ENCODE measurements around the gene PCSK4.

The PCSK4 gene

DNA sequence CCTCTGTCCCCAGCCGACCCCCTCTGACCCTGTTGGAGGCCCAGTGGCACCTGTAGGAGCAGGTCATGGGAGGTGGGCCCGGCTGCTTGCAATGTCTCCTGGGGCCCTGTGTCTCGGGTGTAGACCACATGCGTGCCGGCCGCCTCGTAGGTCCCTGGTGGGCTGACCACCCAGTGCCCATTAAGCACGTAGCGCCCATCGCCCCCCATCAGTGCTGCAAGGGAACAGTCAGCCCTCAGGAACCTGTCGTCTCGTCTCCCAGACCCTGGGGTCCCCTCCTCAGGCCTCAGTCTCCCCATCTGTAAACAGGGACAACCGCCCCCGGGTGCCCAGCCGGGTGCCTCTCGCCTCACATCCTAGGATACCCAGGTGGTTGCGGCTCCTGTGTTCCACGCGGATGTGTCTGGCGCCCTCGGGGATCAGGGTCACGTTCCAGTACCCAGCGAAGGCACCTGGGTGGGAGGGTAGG lies 17.1 kb upstream of the PCSK4 start:
- TF ChIP-seq, protein P1, sequence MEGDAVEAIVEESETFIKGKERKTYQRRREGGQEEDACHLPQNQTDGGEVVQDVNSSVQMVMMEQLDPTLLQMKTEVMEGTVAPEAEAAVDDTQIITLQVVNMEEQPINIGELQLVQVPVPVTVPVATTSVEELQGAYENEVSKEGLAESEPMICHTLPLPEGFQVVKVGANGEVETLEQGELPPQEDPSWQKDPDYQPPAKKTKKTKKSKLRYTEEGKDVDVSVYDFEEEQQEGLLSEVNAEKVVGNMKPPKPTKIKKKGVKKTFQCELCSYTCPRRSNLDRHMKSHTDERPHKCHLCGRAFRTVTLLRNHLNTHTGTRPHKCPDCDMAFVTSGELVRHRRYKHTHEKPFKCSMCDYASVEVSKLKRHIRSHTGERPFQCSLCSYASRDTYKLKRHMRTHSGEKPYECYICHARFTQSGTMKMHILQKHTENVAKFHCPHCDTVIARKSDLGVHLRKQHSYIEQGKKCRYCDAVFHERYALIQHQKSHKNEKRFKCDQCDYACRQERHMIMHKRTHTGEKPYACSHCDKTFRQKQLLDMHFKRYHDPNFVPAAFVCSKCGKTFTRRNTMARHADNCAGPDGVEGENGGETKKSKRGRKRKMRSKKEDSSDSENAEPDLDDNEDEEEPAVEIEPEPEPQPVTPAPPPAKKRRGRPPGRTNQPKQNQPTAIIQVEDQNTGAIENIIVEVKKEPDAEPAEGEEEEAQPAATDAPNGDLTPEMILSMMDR (IDR thresholded peaks at IDR 0.05; ENCODE audit: low read depth, low read length) = no peak
- no peak overlapping the region for H3K4me3 ChIP-seq (ENCODE audit: low read depth, low read length)

DNA sequence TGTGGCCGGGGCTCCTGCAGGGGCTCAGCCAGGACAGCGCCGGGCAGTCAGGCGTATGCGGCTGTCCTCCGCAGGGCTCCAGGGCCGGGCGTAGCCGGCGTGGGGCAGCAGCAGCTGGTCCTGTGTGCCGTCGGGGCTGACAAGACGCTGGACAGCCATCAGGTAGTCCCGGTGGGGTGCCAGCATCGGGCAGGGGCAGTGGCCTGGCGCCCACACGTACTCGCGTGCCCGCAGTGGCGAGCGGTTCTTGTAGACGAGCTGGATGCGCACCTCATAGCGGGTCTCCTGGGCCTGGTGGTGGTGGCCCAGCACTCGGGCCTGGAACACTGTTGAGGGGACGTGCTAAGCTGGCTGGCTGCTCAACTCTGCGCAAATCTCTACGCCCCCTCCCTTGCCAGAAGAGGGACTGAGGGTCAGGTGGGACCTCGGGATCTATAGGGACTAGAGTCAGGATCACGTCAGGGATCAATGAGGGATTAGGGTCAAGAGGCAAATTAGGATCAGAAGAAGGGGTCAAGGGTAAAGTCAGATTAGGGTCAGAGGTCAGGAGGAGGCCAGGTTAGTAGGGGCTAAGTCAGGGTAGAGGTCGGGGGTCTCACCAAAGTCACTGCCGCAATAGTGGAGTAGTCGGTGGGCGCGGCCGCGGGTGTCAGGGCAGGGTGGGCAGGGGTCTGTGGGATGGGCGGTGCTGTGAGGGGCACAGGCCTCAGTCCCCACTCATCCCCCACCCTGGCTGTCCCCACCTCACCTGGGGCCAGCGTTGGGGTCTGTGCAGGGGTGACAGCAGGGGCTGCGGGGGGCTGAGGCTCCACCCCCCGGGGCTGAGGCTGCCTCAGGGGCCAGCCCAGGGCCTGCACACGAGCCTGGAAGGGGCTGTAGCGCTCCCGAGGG lies 16.1 kb upstream of the PCSK4 start:
- TF ChIP-seq, protein P1 (IDR thresholded peaks at IDR 0.05; ENCODE audit: low read depth, low read length) = no peak
- no peak overlapping the region for H3K4me3 ChIP-seq (ENCODE audit: low read depth, low read length)

DNA sequence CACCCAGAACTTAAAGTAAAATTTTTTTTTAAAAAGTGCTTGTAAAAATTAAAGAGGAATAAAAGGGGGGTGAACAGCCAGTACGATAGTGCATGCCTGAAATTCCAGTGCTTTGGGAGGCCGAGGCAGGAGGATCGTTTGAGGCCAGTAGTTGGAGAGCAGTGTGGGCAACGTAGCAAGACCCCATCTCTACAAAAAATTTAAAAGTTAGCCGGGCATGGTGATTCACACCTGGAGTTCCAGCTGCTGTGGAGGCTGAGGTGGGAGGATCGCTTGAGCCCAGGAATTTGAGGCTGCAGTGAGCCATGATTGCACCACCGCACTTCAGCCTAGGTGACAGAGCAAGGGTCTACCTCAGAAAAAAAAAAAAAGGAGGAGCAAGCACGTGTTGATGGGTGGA lies 14.9 kb upstream of the PCSK4 start:
- H3K4me3 ChIP-seq (ENCODE audit: low read depth, low read length) = no peak overlapping the region
- TF ChIP-seq, protein P1 (IDR thresholded peaks at IDR 0.05; ENCODE audit: low read depth, low read length) = no peak

DNA sequence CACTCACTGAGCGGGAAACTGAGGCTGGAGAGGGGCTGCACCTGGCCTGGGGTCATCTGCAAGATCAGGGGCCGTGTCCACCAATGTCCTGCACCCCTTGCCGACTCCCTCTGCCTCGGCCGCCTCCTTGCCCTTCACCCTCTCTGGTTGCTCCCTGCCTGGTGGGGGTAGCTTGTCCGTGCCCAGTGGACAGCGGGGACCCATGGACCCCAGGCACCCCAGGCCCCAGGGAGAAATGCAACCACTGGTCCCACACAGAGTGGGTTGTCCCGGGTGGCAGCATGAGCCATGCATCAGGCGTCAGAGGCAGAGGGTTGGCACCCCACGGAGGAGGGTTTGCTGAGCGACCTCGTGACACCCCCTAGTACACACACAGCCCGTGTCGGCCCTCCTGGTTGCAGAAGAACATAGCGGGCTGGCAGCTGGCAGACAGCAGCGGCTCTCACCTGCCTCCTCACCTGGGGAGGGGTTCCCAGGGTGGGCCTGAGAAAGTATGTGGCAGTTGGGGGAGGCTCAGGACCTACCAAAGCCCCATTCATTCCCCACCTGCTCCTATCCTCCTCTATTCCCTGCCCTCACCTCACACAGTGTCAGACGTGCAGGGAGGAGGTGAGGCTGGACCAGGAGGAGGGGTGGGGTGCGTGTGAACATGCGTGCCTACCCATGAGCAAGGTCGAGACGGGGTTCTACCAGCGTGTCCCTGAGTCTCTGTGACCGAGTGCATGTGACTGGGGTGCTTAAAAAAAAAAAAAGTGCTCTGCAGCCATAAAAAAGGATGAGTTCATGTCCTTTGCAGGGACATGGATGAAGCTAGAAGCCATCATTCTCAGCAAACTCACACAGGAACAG lies 14.0 kb upstream of the PCSK4 start:
- no peak overlapping the region for H3K4me3 ChIP-seq (ENCODE audit: low read depth, low read length)
- TF ChIP-seq, protein P1 (IDR thresholded peaks at IDR 0.05; ENCODE audit: low read depth, low read length) = no peak

DNA sequence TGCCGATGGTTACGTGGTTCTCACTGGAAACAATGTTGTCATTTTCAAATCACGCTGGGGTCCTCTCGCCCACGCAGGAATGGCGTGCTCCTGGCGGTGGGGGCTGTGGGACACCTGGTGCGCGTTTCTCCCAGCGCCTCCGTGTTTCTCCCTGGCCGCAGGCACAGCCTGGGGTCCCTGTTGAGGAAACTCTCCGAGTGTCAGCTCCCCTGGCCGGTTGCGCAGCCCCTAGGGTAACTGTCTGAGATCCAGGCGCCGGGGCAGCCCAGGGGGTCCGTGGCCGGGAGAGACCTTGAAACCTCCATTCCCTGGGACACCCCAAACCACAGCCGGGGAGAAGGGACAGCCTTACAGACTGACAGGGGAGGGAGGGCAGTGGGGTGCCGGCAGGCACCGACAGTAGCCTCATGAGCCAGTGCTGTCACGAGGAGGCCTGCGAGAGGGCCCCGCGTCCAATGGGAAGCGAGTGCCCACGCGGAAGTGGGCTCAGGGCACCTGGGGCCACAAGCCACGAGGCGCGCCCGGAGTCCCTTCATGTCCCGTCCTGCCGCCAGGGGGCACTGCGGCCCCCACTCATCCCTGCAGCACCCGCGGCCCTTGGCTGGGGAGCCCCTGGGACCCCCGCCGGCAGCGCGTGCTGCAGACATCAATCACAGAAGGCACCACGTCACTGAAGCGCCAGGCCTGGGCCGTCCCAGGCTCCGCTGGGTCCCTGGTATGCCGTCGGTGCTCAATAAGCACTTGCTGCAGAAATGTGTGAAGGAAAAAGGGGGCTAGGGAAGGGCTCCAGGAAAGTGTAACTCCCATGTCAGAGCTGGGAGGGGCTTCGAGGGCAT lies 13.2 kb upstream of the PCSK4 start:
- TF ChIP-seq, protein P1 (IDR thresholded peaks at IDR 0.05; ENCODE audit: low read depth, low read length) = peak; percentile 69
- H3K4me3 ChIP-seq (ENCODE audit: low read depth, low read length) = no peak overlapping the region

DNA sequence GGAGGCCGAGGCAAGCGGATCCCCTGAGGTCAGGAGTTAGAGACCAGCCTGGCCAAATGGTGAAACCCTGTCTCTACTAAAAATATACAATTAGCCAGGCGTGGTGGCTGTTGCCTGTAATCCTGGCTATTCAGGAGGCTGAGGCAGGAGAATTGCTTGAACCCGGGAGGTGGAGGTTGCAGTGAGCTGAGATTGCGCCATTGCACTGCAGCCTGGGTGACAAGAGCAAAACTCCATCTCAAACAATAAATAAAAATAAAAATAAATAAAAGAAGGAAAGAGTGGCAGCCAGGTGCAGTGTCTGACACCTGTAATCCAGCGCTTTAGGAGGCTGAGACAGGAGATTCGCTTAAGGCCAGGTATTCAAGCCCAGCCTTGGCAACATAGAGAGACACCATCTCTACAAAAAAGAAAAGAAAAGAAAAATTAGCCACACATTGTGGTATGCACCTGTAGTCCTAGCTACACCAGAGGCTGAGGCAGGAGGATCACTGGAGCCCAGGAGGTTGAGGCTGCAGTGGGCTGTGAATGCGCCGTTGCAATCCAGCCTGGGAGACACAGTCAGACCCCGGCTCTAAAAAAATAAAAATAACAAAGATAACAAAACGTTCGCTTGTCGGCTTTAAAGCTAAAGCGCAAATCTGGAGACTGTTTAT lies 12.4 kb upstream of the PCSK4 start:
- no peak overlapping the region for H3K4me3 ChIP-seq (ENCODE audit: low read depth, low read length)
- TF ChIP-seq, protein P1 (IDR thresholded peaks at IDR 0.05; ENCODE audit: low read depth, low read length) = no peak

Measured in WI38 (cell line).